ENCODE results near the gene PRAMEF1.
"Not testable (repeated sequence)": the region's sequence is repeated elsewhere in the genome, so short reads cannot be mapped to it uniquely, and the experiment has no call there.

Gene PRAMEF1

GRCh38 chr1:12775443-12775842 lies 15.8 kb upstream of the PRAMEF1 start:
- DNase-seq (ENCODE audit: low spot score): no peak

GRCh38 chr1:12776801-12777557 lies 14.2 kb upstream of the PRAMEF1 start:
- no peak for DNase-seq (ENCODE audit: low spot score)

GRCh38 chr1:12778061-12778460 lies 13.1 kb upstream of the PRAMEF1 start:
- DNase-seq (ENCODE audit: low spot score): no peak

GRCh38 chr1:12778907-12779306 lies 12.3 kb upstream of the PRAMEF1 start:
- no peak for DNase-seq (ENCODE audit: low spot score)

- not testable (repeated sequence) for DNase-seq (ENCODE audit: low spot score)
These were observed 9.7 kb upstream of the PRAMEF1 start for GRCh38 chr1:12781488-12781887.

GRCh38 chr1:12783783-12784182 lies 7.4 kb upstream of the PRAMEF1 start:
- DNase-seq (ENCODE audit: low spot score): not testable (repeated sequence)

GRCh38 chr1:12784729-12785128 lies 6.5 kb upstream of the PRAMEF1 start:
- not testable (repeated sequence) for DNase-seq (ENCODE audit: low spot score)

- no peak for DNase-seq (ENCODE audit: low spot score)
These were observed 7.7 kb downstream of the PRAMEF1 start for GRCh38 chr1:12798911-12799310.

GRCh38 chr1:12799730-12800129 lies 8.5 kb downstream of the PRAMEF1 start:
- DNase-seq (ENCODE audit: low spot score): no peak

- no peak for DNase-seq (ENCODE audit: low spot score)
These were observed 18.7 kb downstream of the PRAMEF1 start for GRCh38 chr1:12809933-12810332.

GRCh38 chr1:12810691-12811408 lies 19.7 kb downstream of the PRAMEF1 start:
- DNase-seq (ENCODE audit: low spot score): no peak

- no peak for DNase-seq (ENCODE audit: low spot score)
These were observed 20.2 kb downstream of the PRAMEF1 start for GRCh38 chr1:12811409-12811784.

GRCh38 chr1:12819061-12819460 lies 27.9 kb downstream of the PRAMEF1 start:
- not testable (repeated sequence) for DNase-seq (ENCODE audit: low spot score)

- not testable (repeated sequence) for DNase-seq (ENCODE audit: low spot score)
These were observed 40.1 kb downstream of the PRAMEF1 start, which contains the start of gene PRAMEF11 for GRCh38 chr1:12831310-12831709. TSS of gene PRAMEF11 (minus strand) at chr1:12831410. CDS start at chr1:12828789, 2,621 bp downstream.

- DNase-seq (ENCODE audit: low spot score): not testable (repeated sequence)
These were observed 42.1 kb downstream of the PRAMEF1 start for GRCh38 chr1:12833251-12833650.

Measured in germinal center (tissue), 1 donor.